Left lung (tissue), 10 donors: ENCODE data around the gene TUB. TPM values are rescaled to one million over a fixed set of nuclear protein-coding genes. Genes with fewer than 3 reads are reported as not detected.

ENCODE experiments used
- ATAC-seq: fragments of 200-7000 bp; cut with Tn5 transposase; one replicate; pipeline ENCODE4 v1.9.1; 2020; ENCODE audit warnings: moderate library complexity
- DNase-seq, 4 donors: peaks; one replicate each; pipeline ENCODE4 v3.0.0-alpha.2; 2013 to 2020
- H3K27ac ChIP-seq, 2 donors: fragments of 200-600 bp; sonication (generic) in 1 of 2; one replicate each; pipeline versions ENCODE4 v1.5.0 to v1.8.0; 2020 to 2021
- H3K27me3 ChIP-seq, 2 donors: fragments of 200-600 bp; sonication (generic) in 1 of 2; one replicate each; pipeline versions ENCODE4 v1.5.0 to v1.8.0; 2020 to 2021
- H3K36me3 ChIP-seq, 2 donors: fragments of 200-600 bp; sonication (generic) in 1 of 2; one replicate each; pipeline versions ENCODE4 v1.5.0 to v1.8.0; 2020 to 2021
- H3K4me1 ChIP-seq, 2 donors: fragments of 200-600 bp; one replicate each; pipeline ENCODE4 v1.8.0; 2021
- H3K4me3 ChIP-seq, 2 donors: fragments of 200-600 bp; sonication (generic) in 1 of 2; one replicate each; pipeline versions ENCODE4 v1.5.0 to v1.8.0; 2020 to 2021; ENCODE audit warnings: mild to moderate bottlenecking in 1 of 2
- H3K9me3 ChIP-seq, 2 donors: fragments of 200-600 bp; sonication (generic) in 1 of 2; one replicate each; pipeline versions ENCODE4 v1.5.0 to v1.8.0; 2020 to 2021
- intact Hi-C, 2 donors: fragments of 100-400 bp; cut with DNase I; formaldehyde crosslinking; loops; one replicate each; pipeline versions ENCODE4 v1.11.2 to v1.14.2; 2022
- polyA plus RNA-seq, 6 donors: library from polyadenylated mRNA; unstranded; fragments of 120-200 nt; gene quantifications; one replicate each; pipeline ENCODE4 v1.2.1, GENCODE V29; 2013; ENCODE audit not compliant: insufficient read length in 6 of 6
- total RNA-seq, 2 donors: library from RNA; stranded (reverse); fragmentation: NEBNext Ultra II Directional; extraction: Animal tissue kit (Norgen Biotek cat#: 25700); gene quantifications; one replicate each; pipeline ENCODE4 v1.2.1, GENCODE V29; 2021
- TF ChIP-seq, protein P1 (sequence below), 2 donors: fragments of 200-600 bp; sonication (generic) in 1 of 2; IDR thresholded peaks; one replicate each; pipeline versions ENCODE4 v1.5.0 to v1.8.0; 2021; ENCODE audit warnings: antibody characterized with exemption in 2 of 2
- donor health status: DM: no; HTN: yes; CAD: no.
- donor health status: DM: no; HTN: no; CAD: no.

TUB gene
- total and polyA plus RNA-seq, 8 donors = 5.6 to 30.0 (median 26.9) TPM

DNA sequence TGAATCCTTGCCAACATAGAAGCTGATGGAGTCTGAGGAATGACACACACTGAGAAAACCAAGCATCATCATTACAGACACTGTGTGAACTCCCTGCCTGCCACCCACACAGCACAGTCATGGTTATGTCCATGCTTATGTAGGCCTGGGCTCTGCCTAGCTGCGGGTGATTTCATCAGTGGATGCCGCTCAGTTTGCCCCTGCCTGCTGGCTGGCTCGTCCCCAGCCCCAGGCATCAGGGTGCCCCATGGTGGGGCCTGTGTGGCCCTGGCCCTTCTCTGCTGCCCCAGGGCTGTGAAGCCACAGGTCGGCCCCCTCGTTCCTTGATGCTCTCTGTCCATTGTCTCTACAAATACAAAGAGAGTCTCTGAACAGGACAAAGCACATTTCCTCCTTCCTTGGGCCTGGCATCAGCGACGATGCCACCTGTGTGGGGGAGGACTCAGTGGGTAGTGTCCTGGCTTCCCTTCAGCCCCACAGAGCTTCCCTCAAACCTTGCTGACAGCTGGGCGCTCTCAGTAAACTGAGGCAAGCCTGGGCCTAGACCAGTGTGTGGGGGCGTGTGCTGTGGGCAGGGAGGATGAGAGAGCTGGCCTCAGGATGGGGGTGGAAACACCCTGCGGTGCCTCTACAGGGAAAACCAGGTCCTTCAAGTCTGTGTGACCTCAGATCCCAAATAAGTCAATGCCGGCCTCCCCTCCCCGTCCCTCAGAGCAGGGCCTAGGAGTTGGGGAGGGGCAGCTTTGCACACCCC, 20.0 kb upstream of the TUB start:
- no peak for ATAC-seq
- intact Hi-C loops = no loop called here
- Histone ChIP-seq H3K4me1 (no peaks in the 10 kb centered on the region), H3K27ac (no peak overlapping the region), H3K4me3 (no peak overlapping the region), H3K9me3 (no peaks in the 10 kb centered on the region), H3K27me3 (no peaks in the 10 kb centered on the region), H3K36me3 (no peaks in the 10 kb centered on the region)
- DNase-seq = peak in 1 of 4 donors; percentile 22
- TF ChIP-seq, protein P1, sequence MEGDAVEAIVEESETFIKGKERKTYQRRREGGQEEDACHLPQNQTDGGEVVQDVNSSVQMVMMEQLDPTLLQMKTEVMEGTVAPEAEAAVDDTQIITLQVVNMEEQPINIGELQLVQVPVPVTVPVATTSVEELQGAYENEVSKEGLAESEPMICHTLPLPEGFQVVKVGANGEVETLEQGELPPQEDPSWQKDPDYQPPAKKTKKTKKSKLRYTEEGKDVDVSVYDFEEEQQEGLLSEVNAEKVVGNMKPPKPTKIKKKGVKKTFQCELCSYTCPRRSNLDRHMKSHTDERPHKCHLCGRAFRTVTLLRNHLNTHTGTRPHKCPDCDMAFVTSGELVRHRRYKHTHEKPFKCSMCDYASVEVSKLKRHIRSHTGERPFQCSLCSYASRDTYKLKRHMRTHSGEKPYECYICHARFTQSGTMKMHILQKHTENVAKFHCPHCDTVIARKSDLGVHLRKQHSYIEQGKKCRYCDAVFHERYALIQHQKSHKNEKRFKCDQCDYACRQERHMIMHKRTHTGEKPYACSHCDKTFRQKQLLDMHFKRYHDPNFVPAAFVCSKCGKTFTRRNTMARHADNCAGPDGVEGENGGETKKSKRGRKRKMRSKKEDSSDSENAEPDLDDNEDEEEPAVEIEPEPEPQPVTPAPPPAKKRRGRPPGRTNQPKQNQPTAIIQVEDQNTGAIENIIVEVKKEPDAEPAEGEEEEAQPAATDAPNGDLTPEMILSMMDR (IDR thresholded peaks at IDR 0.05) = no peak

DNA sequence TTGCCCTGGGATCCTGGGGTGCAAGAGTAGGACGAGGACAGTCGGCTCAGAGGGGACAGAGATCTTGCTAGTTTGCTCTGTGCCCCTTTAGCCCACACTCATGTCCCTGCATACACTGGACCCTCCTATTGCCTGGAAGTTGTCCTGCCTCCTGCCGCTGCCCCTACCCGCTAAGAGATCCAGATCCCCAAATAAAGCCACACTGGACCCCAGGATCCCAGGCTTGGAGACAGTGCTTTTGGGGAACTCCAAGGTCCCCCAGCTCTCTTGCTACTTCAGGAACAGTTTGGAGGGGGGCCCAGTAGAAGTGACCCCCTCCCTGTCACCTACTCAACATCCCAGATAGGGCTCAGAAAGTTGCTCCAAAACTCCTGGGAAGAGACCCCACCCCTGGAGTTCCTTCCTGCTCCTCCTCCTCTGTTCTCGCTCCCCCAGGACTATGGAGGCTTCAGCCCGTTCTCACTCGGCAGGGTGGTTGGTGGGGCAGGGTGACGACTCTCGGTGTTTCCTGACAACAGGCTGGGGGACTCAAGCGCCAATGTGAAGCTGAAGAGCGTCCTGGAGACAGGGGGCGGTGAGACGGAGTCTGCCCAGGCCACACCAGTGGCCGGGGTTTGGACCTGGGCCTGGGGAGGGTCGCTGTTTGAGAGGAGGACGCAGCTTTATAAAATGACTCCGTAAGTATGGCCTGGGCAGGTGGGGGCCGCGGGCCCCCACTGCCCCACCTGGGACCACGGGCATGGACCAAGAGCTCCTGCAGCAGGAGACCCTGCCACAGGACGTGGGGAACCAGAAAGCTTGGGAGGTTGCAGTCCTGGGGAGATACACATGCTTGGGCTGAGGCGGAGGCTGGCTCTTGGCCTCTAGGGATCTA, 19.2 kb upstream of the TUB start:
- DNase-seq = peak in 1 of 4 donors; percentile 29
- H3K36me3 ChIP-seq = no peaks in the 10 kb centered on the region
- H3K4me3 ChIP-seq = no peak overlapping the region
- intact Hi-C loops = no loop called here
- no peaks in the 10 kb centered on the region for H3K4me1 ChIP-seq
- no peak overlapping the region for H3K27ac ChIP-seq
- H3K27me3 ChIP-seq = no peaks in the 10 kb centered on the region
- ATAC-seq = no peak
- TF ChIP-seq, protein P1 (IDR thresholded peaks at IDR 0.05) = no peak
- H3K9me3 ChIP-seq = no peaks in the 10 kb centered on the region

DNA sequence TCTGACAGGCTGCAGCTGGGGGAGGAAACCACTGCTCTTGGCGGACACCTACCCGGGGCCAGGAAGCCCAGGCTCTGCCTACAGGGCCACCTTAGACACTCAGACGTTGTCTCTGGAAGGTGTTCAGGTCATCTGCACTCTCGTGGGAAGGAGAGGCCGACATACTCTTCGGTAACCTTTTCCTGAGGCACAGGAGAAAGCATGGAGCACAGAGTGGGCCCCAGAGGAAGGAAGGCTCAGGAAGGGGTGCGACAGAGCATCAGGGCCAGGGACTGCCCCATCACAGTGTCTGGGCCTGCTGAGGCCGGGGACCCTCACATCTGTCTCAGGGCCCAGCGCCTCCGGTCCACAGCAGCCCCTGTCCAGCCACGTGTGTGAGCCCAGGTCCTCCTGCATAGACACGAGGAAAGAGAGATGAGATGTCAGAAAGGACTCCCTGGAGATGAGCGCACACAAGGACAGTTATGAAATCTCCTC, 18.2 kb upstream of the TUB start:
- Histone ChIP-seq H3K9me3 (no peaks in the 10 kb centered on the region), H3K36me3 (no peaks in the 10 kb centered on the region), H3K27me3 (no peaks in the 10 kb centered on the region), H3K27ac (peak overlapping the region in 1 of 2 donors; percentile 39), H3K4me3 (no peak overlapping the region), H3K4me1 (no peaks in the 10 kb centered on the region)
- ATAC-seq (no peak), DNase-seq (peak in 1 of 4 donors; percentile 18)
- intact Hi-C loops = no loop called here
- TF ChIP-seq, protein P1 (IDR thresholded peaks at IDR 0.05) = no peak

DNA sequence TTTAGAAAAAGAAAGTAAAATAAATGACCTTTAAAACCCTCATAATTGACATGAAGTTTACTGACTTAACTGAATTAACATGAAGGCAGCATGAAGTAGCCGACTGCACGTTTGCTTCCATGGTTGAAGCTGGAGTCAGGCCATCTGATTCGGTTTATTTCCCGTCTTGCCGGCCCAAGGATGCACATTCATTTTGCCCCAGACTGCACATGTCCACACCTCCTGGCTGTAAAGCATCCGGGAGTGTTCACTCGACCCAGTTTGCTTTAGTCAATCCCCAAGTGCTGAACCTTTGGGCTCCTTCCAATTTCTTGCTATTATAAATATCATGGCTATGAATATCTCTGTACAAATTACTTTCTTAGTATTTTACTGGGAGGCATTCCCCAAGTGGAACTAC, 17.7 kb upstream of the TUB start:
- no peaks in the 10 kb centered on the region for H3K4me1 ChIP-seq
- DNase-seq (peak in 1 of 4 donors; percentile 34), ATAC-seq (peak; percentile 61)
- peak overlapping the region in 1 of 2 donors; percentile 39 for H3K27ac ChIP-seq
- intact Hi-C loops = no loop called here
- TF ChIP-seq, protein P1 (IDR thresholded peaks at IDR 0.05) = no peak
- H3K27me3 ChIP-seq = no peaks in the 10 kb centered on the region
- no peaks in the 10 kb centered on the region for H3K9me3 ChIP-seq
- H3K4me3 ChIP-seq = no peak overlapping the region
- no peaks in the 10 kb centered on the region for H3K36me3 ChIP-seq

DNA sequence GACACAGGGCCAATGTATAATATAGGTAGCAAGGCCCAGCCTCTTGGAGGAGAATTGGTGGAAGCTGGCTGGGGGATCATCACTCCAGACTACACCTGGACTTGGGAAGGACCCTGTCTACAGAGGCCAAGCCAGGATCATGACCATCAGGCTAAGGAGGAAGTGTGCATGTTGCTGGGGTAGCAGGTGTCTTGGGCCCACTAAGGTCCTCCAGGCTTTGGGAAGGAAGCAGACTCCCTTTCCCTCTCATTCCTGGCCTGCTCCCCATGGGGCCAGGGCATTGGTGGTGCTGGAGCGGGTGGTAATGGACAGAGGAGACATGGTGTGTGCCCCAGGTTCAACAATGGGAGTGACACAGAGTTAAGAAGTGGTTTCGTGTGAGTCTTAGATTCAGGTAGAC, 16.0 kb upstream of the TUB start:
- H3K36me3 ChIP-seq = no peaks in the 10 kb centered on the region
- intact Hi-C loops = no loop called here
- no peak overlapping the region for H3K27ac ChIP-seq
- DNase-seq (no peak), ATAC-seq (no peak)
- H3K27me3 ChIP-seq = no peaks in the 10 kb centered on the region
- peaks cover 0 to 3% of the 10 kb centered on the region in 2 donors for H3K4me1 ChIP-seq
- TF ChIP-seq, protein P1 (IDR thresholded peaks at IDR 0.05) = no peak
- no peak overlapping the region for H3K4me3 ChIP-seq
- no peaks in the 10 kb centered on the region for H3K9me3 ChIP-seq
